ENCODE results near the gene ABT1.

The ABT1 gene

GRCh38 chr6:26561533-26562466 lies 35.0 kb upstream of the ABT1 start:
- no peak for TF ChIP-seq CTCF (IDR thresholded peaks at IDR 0.05; ENCODE audit: control insufficient read depth, extremely low read depth, insufficient read depth)
- no peak for DNase-seq (ENCODE audit: low read depth)
- H3K4me3 ChIP-seq (ENCODE audit: low read depth, low read length) = no peak overlapping the region

- no peak for DNase-seq (ENCODE audit: low read depth)
- H3K4me3 ChIP-seq (ENCODE audit: low read depth, low read length) = no peak overlapping the region
- no peak for TF ChIP-seq CTCF (IDR thresholded peaks at IDR 0.05; ENCODE audit: control insufficient read depth, extremely low read depth, insufficient read depth)
These were observed 33.3 kb upstream of the ABT1 start for GRCh38 chr6:26563488-26563887.

GRCh38 chr6:26568601-26569432 lies 27.9 kb upstream of the ABT1 start:
- H3K4me3 ChIP-seq (ENCODE audit: low read depth, low read length) = peak overlapping the region; percentile 63
- DNase-seq (ENCODE audit: low read depth) = peak; percentile 88
- TF ChIP-seq CTCF (IDR thresholded peaks at IDR 0.05; ENCODE audit: control insufficient read depth, extremely low read depth, insufficient read depth) = no peak

GRCh38 chr6:26569433-26569764 lies 27.4 kb upstream of the ABT1 start:
- no peak for DNase-seq (ENCODE audit: low read depth)
- peak overlapping the region; percentile 63 for H3K4me3 ChIP-seq (ENCODE audit: low read depth, low read length)
- no peak for TF ChIP-seq CTCF (IDR thresholded peaks at IDR 0.05; ENCODE audit: control insufficient read depth, extremely low read depth, insufficient read depth)

GRCh38 chr6:26570027-26570809 lies 26.5 kb upstream of the ABT1 start:
- DNase-seq (ENCODE audit: low read depth) = no peak
- TF ChIP-seq CTCF (IDR thresholded peaks at IDR 0.05; ENCODE audit: control insufficient read depth, extremely low read depth, insufficient read depth) = no peak
- no peak overlapping the region for H3K4me3 ChIP-seq (ENCODE audit: low read depth, low read length)

- peak; percentile 78 for DNase-seq (ENCODE audit: low read depth)
- peak overlapping the region; percentile 62 for H3K4me3 ChIP-seq (ENCODE audit: low read depth, low read length)
- TF ChIP-seq CTCF (IDR thresholded peaks at IDR 0.05; ENCODE audit: control insufficient read depth, extremely low read depth, insufficient read depth) = no peak
These were observed 25.0 kb upstream of the ABT1 start for GRCh38 chr6:26571592-26572296.
